ENCODE data around the gene LOXL3. TPM values are rescaled to one million over a fixed set of nuclear protein-coding genes. Genes with fewer than 3 reads are reported as not detected.

Gene LOXL3
- total RNA-seq, 1 donor from 2014 or later = 1.1 TPM

GRCh38 chr2:74551942-74552913, 1.5 kb downstream of the LOXL3 start:
- no peak for DNase-seq (ENCODE audit: low read depth)

- no peak for DNase-seq (ENCODE audit: low read depth)
These were observed 2.2 kb downstream of the LOXL3 start for GRCh38 chr2:74551530-74551929.

- DNase-seq (ENCODE audit: low read depth) = no peak
These were observed 3.5 kb downstream of the LOXL3 start for GRCh38 chr2:74550231-74550630.

GRCh38 chr2:74548900-74549826, 4.6 kb downstream of the LOXL3 start:
- no peak for DNase-seq (ENCODE audit: low read depth)

- no peak for DNase-seq (ENCODE audit: low read depth)
These were observed 5.3 kb downstream of the LOXL3 start for GRCh38 chr2:74548285-74548899.

DNA sequence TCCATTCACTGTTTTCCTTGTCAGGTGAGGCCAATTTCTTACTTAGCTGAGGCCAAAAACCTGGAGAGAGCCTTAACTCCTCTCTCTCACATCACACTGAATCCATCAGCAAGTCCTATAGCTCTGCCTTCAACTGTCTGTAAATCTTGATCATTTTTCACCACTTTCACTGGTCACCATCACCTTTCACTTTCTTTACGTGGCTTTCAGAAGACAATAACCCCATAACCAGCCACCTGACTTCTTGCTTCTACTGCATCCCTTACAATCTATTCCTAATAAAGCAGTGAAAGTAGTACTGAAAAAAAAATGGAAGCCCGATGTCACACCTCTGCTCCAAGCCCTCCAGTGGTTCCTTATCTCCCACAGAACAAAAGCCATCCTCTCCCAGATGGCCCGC, 7.7 kb downstream of the LOXL3 start:
- no peak for DNase-seq (ENCODE audit: low read depth)

DNA sequence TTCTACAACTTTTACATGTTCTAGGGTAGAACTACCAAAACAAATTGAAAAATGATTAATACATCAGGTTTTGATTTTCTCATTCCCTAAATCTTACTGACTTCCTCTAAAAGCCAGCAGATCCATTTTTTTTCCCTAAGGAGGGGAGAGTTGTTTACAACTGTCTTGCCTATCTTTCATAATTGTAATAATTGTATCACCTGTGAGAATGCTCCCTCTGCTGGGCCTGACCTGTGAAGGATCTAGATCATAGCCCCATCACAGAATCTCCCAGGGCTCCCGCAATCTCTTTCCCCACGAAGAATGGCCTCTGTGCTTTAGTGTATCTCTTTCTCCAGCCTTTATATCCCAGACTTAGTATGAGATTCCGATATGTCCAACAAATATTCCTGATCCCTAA, 9.1 kb downstream of the LOXL3 start:
- no peak for DNase-seq (ENCODE audit: low read depth)

DNA sequence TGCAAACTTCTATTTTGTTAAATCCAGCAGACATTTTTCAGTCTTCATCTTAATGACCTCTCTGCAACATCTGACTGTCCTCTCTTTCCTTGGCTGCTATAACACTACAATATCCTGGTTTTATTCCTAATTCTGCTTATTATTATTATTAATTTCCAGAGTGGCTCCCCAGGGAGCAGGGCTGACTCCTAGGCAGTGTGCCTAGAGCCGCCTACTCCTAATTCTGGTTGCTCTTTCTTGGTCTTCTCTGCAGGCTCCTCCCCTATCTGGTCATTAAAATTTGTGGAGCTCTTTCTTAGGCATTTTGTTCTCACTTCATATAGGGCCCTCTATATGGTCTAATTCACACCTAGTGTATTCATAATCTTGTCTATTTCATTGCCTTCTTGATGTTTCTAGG, 10.8 kb downstream of the LOXL3 start:
- no peak for DNase-seq (ENCODE audit: low read depth)

DNA sequence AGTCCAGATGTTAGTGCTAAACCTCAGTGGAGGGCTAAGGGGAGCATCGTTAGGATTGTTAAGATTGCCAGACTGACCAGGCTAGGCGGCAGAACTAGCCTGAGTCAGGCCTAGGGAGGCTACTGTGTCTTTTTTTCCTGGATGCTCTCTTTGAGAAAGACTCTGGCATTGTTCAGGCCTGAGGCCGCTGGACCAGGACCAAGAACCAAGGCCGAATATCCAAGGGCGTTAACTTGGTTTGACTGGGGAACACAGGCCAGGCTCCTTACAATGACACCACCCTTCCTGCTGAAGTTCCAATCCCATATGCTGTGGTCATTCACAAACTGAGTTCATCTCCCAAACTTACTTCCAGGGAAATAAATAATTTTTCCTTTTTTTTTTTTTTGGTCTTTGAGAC, 13.5 kb downstream of the LOXL3 start:
- no peak for DNase-seq (ENCODE audit: low read depth)

- no peak for DNase-seq (ENCODE audit: low read depth)
These were observed 14.8 kb downstream of the LOXL3 start for GRCh38 chr2:74538881-74539339.

GRCh38 chr2:74537140-74537539, 16.6 kb downstream of the LOXL3 start:
- DNase-seq (ENCODE audit: low read depth) = no peak

GRCh38 chr2:74536166-74536950, 17.4 kb downstream of the LOXL3 start:
- DNase-seq (ENCODE audit: low read depth) = no peak

DNA sequence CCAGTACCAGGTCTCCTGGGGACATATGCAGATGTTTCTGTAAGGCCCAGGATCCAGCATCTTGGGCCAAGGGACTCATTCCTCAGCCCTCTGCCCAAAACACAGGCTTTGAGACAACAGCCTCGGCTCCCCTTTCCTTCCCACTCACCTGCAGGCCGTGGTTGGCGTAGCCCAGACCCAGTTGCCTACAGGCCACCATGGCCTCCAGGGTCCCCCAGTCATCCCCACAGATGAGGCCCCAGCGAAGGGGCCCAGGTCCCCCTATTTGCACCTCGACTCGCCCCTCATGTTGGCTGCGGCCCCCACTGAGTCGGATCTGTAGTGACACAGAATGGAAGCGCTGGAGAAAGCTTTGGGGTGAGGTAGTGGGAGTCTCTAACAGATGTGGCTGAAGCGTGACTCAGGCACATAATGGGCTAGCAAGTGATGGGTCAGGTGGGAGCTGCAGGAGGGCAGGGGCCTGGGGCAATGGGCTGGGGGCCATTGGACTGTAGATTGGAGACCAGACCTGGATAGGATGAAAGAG, 18.2 kb downstream of the LOXL3 start:
- DNase-seq (ENCODE audit: low read depth) = no peak

- no peak for DNase-seq (ENCODE audit: low read depth)
These were observed 19.3 kb downstream of the LOXL3 start for GRCh38 chr2:74534411-74534810.

GRCh38 chr2:74533464-74533863, 20.3 kb downstream of the LOXL3 start:
- DNase-seq (ENCODE audit: low read depth) = no peak

DNA sequence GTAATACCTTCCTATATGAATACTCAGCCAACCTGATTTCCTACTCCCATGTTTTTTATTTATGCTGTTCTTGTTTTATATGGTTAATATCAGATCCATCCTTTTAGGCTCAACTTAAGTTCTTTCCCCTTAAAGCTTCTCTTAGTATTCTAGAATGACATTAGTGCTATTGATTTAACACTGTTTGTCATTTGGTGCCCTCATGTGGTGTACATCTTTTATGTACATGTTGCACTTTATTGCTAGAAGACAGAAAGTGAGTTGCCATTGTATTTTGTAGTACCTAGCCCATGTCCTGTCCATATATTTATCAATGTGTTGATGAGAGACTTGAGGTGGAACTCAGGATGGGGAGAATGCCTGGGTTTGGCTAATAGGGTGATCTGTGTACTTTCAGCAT, 21.5 kb downstream of the LOXL3 start:
- peak; percentile 74 for DNase-seq (ENCODE audit: low read depth)

DNA sequence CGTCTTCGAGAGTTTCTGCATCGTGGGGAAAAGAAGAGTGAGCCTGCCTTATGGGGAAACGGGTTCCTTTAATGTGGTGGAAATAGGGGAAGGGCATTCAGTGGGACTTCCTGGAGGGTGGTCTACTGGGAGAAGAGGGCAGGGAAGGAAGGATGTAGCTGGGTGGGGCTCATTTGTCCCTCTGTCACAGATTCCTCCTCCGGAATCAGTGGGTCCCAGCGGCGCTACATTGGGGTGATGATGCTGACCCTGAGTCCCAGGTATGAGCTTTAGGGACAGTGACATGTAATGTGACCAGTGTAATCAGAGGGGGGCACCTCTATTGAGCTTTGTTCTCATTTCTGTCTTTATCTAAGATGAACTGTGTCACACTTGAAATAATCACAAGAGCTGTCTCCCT, 22.1 kb downstream of the LOXL3 start:
- DNase-seq (ENCODE audit: low read depth) = no peak

GRCh38 chr2:74530239-74531187, 23.2 kb downstream of the LOXL3 start:
- no peak for DNase-seq (ENCODE audit: low read depth)

GRCh38 chr2:74529357-74530238, 24.1 kb downstream of the LOXL3 start, which contains the start of the genes AUP1 and HTRA2:
AUP1 (minus strand) TSS chr2:74529706; CDS start chr2:74529629, 77 bp downstream.
HTRA2 (plus strand) TSS chr2:74529933; CDS start chr2:74530007, 74 bp downstream.
- peak; percentile 97 for DNase-seq (ENCODE audit: low read depth)

Measured in renal cortical epithelial cell (primary cell).